GM18499 (cell line): Measurements from ENCODE around the gene FGF1.
"Not testable (repeated sequence)": the region's sequence is repeated elsewhere in the genome, so short reads cannot be mapped to it uniquely, and the experiment has no call there.

Experiments used
- ATAC-seq: cut with Tn5 transposase; IDR thresholded peaks from one replicate; pipeline ENCODE4 v1.9.1; 2021; ENCODE audit warnings: moderate number of reproducible peaks; ENCODE audit not compliant: insufficient read depth, unreplicated experiment

The FGF1 gene

DNA sequence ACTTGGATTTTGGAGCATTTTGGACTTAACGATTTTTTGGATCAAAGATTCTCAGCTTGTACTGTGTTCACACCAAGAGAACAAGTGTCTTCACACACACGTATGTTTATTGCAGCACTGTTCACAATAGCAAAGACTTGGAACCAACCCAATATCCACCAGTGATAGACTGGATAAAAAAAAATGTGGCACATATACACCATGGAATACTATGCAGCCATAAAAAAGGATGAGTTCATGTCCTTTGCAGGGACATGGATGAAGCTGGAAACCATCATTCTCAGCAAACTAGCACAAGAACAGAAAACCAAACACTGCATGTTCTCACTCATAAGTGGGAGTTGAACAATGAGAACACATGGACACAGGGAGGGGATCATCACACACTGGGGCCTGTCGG, 37.8 kb downstream of the FGF1 start:
- ATAC-seq = not testable (repeated sequence)

- ATAC-seq = no peak
Measured at GRCh38 chr5:142645456-142645855, 40.4 kb downstream of the FGF1 start.

DNA sequence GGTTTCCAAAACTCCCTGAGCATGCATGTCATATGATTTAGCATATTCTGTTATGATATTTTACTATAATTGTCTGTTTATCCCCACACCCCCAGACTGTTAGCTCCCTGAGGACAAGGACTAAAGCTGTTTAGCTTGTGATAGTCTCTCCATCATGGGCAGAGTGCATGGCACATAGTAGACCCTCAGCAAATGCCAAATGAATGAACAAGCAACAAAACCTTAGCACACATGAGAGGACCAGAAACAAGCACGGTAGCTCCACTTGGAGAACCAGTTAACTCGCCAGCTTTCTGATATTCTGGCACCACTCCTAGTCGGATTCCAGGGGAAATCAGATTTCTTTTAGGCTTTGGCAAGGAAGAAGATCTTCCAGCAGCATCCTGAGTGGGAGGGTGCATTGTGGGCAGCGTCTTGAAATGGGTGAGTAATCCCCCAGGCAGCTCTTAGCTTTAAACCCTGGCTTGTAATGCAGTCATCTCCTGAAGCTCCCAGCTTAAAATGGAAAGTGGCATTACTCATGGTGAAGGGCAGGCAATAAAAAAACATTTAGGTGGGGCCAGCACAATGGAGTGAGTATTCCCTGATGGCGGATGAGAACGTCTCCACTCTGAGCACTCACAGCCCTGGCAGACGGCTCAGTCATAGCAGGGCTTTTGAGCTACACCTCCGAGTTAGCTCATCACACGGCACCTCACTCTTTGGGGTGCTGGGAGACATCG, 41.1 kb downstream of the FGF1 start:
- ATAC-seq = no peak

- no peak for ATAC-seq
Measured at GRCh38 chr5:142644127-142644526, 41.8 kb downstream of the FGF1 start.

DNA sequence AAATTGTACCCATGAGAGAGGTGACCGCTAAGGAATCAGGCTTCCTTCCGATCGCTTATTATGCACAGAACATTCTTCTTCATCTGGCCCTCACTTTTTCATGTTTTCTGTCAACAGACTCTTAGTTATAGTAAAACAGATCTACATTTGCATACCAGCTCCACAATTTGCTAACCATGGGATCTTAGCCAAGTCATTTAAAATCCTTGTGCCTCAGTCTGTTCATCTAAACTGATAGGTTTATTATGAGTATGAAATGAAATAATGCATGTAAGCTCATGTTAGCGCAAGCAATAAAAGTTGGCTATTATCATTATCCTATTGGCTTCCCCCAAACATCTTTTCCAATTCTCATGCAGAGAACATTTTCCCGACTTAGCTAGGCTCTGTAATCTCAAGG, 42.3 kb downstream of the FGF1 start:
- no peak for ATAC-seq

GRCh38 chr5:142642427-142642826, 43.5 kb downstream of the FGF1 start:
- no peak for ATAC-seq

DNA sequence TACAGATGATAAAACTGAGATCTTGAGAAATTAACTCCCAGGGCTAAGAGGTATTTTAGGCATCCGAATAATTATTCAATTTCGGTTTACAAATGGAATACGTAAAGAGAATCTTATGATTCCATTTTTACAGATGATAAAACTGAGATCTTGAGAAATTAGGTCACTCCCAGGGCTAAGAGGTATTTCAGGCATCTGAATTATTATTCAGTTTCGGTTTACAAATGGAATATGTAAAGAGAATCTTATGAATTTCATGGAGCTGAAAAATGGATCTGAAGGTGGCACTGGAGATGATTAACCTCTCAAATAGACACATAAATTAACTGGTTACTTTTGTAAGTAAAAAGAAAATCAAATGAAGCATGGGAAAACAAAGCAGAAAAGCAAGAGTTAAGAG, 44.2 kb downstream of the FGF1 start:
- no peak for ATAC-seq

DNA sequence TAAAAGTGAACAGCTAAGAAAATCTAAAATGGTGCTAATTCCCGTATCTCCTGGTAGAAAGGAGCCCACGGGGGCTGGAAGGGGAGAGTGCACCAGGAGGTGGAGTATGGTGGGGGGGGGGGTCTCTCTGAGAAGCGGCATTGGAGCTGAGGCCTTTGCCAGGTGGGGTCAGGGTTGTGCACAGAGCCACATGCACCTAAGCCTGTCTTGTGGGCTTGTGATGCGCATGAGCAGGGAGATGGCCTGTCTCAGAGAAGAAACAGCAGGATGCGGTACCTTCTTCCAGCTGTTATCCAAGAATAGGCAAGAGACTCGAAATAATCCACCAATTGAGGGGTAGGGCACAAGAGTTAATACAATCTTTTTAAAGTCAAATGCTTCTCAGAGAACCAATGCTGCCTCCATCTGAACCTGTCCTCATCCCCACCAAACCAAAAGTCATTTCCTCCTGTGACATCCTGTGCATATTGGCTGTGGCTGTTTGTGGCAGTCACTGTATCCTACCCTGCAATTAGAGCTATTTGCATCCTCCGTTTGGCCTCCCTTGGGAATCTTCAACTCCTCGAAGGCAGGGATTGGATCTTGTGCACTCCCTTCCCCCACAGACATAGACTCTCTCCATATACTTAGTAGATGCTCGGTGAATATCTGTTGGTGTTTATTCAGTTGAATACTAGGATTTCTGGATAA, 45.4 kb downstream of the FGF1 start:
- ATAC-seq = no peak

- ATAC-seq = no peak
Measured at GRCh38 chr5:142639455-142639854, 46.4 kb downstream of the FGF1 start.

- no peak for ATAC-seq
Measured at GRCh38 chr5:142637871-142638270, 48.0 kb downstream of the FGF1 start.

DNA sequence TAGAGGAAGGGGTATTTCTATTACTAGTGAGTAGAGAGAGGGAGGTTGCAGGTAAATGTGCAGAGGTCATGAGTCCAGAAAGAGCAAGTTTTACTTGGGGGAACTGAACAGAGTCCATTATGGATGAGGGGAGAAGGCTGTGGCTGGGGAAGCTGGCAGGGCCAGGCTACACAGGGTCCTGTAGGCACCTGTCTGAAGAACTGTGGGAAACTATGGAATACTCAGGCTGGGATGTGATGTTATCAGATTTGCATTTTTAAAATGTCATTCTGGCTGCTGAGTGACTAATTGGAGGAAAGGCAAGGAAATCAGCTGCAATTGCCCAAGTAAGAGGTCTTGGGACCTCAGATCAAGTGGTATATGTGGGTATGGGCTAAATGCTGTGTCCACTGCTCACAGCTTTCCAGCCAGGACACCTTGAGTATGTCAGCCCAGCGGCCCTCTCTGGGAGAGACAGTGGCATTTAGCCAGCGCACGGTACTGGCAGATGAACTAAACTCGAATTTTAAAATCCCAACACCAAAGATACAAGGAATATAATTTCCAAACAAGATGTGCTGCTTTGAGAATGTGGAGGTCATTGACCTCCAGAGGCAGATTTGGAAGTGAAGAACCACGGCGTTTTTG, 49.1 kb downstream of the FGF1 start:
- ATAC-seq = no peak

- no peak for ATAC-seq
Measured at GRCh38 chr5:142636093-142636492, 49.8 kb downstream of the FGF1 start.

- ATAC-seq = no peak
Measured at GRCh38 chr5:142634216-142635011, 51.5 kb downstream of the FGF1 start.

GRCh38 chr5:142630927-142631539, 54.9 kb downstream of the FGF1 start:
- ATAC-seq = no peak

DNA sequence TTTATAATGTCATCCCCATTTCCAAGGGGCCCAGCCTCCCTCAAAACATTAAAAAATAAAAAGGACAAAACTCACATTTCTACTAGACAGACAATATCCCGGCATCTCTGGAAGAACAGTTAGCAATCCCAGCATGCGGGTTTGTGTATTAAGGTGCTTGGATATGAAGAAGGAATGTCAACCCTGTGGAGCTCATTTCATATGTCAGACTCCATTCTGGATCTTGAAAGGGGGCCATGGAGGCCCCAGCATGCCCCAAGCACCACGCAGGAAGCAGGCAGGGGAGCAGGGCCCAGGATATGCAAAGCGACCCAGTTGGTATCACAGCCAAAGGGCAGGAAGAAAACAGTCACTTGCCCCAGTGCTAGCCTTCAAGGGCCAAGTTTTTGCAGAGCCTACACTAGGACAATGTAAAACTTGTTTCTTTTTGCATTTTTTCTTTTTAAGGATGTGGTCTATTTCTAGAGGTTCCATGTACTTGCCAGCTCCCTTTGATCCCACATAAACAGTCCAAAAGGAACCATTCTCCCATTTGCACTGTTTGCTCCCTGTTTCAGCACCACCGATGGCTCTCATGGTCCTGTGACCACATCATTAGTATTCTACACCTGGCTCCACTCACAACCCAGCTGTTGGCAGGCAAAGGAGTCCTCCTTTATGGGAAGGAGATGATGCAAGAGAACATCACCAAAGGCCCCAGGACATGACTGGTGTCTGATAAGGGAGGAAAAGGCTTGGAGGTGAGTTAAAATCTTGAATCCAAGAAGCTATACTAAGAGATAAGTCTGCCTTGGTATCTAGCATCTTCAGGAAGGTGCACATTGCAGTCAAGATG, 58.3 kb downstream of the FGF1 start:
- no peak for ATAC-seq

- ATAC-seq = no peak
Measured at GRCh38 chr5:142626786-142627185, 59.1 kb downstream of the FGF1 start.

DNA sequence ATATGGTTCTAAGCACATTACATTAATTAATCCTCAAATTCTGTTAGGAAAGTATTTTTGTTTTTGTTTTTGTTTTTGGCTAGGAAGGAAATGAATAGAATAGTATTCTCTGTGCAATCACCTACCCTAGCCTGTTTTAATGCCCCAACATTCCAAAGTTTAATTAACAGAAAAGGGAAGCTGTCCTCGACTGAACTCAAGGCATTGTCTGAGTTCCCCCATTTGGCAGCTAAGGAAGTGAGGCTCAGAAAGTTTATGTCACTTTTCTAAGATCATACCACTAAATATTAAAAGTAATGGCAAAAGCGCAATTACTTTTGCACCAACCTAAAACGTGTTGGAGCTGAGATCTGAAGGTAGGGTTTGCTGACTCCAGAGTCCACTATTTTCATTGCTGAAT, 59.8 kb downstream of the FGF1 start:
- ATAC-seq = no peak

DNA sequence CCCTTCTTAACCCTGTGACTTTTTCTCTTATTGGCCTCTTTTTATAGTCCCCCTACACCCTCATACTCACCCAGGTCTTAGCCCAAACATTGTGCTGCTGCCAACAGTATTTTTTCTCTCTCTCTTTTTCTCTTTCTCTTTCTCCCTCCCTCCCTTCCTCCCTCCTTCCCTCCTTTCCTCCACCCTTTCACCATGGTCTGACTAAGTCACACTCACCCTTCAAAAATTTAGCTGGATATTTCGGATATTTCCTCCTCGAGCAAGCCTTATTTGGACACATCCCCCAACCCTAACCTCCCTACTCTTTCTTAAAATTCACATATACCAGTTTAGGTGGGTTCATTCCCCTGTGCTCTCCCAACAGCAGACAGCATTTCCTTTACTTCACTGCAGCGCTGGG, 64.7 kb downstream of the FGF1 start:
- ATAC-seq = no peak

GRCh38 chr5:142619815-142620214, 66.1 kb downstream of the FGF1 start:
- ATAC-seq = no peak

DNA sequence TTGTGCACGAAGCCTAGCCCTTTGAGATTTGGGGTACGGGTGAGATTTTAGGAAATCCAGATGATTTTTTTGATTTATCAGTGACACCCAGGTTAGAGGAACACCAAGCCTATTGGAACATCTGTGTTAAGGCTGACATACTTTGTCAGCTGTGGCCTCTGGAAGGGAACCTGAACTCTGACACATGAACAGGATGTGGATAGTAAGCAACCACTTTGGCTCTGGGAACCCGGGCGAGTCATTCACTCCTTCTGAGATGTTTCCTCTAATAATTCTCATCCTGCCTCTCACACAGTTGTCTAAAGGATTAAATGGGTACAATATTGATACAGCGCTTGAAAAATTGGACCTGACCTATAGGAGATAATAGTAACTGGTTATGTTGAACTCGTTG, 67.8 kb downstream of the FGF1 start:
- no peak for ATAC-seq
